DOHH2 (cell line): Measurements from ENCODE around the gene FBXL14.
A peak's percentile ranks its signal among the peaks of the same experiment; 100 is the strongest.

Experiments used
- H3F3A ChIP-seq: fragments of 200-600 bp; sonication (generic), shearing (Covaris generic); 2 replicates; pipeline ENCODE4 v1.6.0; 2016; ENCODE audit warnings: antibody characterized with exemption, mild to moderate bottlenecking; ENCODE audit not compliant: control insufficient read depth, insufficient read depth
- H3K27ac ChIP-seq: fragments of 200-600 bp; sonication (generic); 2 replicates; pipeline ENCODE4 v1.5.1; 2014; ENCODE audit warnings: low read depth, mild to moderate bottlenecking, low read length, moderate library complexity
- H3K27me3 ChIP-seq: fragments of 200-600 bp; sonication (generic); 2 replicates; pipeline ENCODE4 v1.6.1; 2014; ENCODE audit warnings: mild to moderate bottlenecking, low read length, mixed read lengths; ENCODE audit not compliant: control insufficient read depth
- H3K36me3 ChIP-seq: fragments of 200-600 bp; sonication (generic); 2 replicates; pipeline ENCODE4 v1.6.1; 2014; ENCODE audit warnings: mild to moderate bottlenecking, low read length, moderate library complexity, mixed read lengths; ENCODE audit not compliant: control insufficient read depth
- H3K4me1 ChIP-seq: fragments of 200-600 bp; sonication (generic); 2 replicates; pipeline ENCODE4 v1.6.1; 2014; ENCODE audit warnings: mild to moderate bottlenecking, low read length, mixed read lengths; ENCODE audit not compliant: control insufficient read depth
- H3K4me2 ChIP-seq: fragments of 200-600 bp; sonication (generic); 2 replicates; pipeline ENCODE4 v1.6.0; 2014; ENCODE audit warnings: mild to moderate bottlenecking, low read length, moderate library complexity
- H3K4me3 ChIP-seq: fragments of 200-600 bp; sonication (generic); 2 replicates; pipeline ENCODE4 v1.5.1; 2014; ENCODE audit warnings: mild to moderate bottlenecking, low read length, mixed read lengths
- H3K79me2 ChIP-seq: fragments of 200-600 bp; sonication (generic); 2 replicates; pipeline ENCODE4 v1.6.1; 2014; ENCODE audit warnings: mild to moderate bottlenecking, low read length, mixed read lengths; ENCODE audit not compliant: control insufficient read depth
- H3K9me2 ChIP-seq: fragments of 200-600 bp; sonication (generic); replicated peaks from 2 replicates; pipeline ENCODE4 v1.6.1; 2014; ENCODE audit warnings: mild to moderate bottlenecking, low read length, mixed read lengths; ENCODE audit not compliant: control insufficient read depth
- H3K9me3 ChIP-seq: fragments of 200-600 bp; sonication (generic); 2 replicates; pipeline ENCODE4 v1.6.1; 2014; ENCODE audit warnings: antibody characterized with exemption, low read length, mixed read lengths; ENCODE audit not compliant: control insufficient read depth, insufficient read depth
- H4K20me1 ChIP-seq: fragments of 200-600 bp; sonication (generic); 2 replicates; pipeline ENCODE4 v1.6.0; 2014; ENCODE audit warnings: low read depth, mild to moderate bottlenecking, antibody characterized with exemption, low read length, moderate library complexity; ENCODE audit not compliant: control insufficient read depth, insufficient read depth
- CTCF ChIP-seq: fragments of 200-600 bp; sonication (generic); IDR thresholded peaks from one replicate; pipeline ENCODE4 v1.5.1; 2014; ENCODE audit warnings: antibody characterized with exemption, mild to moderate bottlenecking, low read depth, low read length; ENCODE audit not compliant: poor library complexity, severe bottlenecking
- EZH2phosphoT487 ChIP-seq: fragments of 200-600 bp; sonication (generic); IDR thresholded peaks from 2 replicates; pipeline ENCODE4 v1.6.1; 2017; ENCODE audit warnings: borderline replicate concordance, mild to moderate bottlenecking, antibody characterized with exemption, low read length, moderate library complexity, mixed read lengths

The FBXL14 gene

GRCh38 chr12:1593174-1594005, 991 bp downstream of the FBXL14 start:
- peak overlapping the region; percentile 70 for H3K27ac ChIP-seq
- H3K9me3 ChIP-seq, result no peaks in the 10 kb centered on the region
- H3K79me2 ChIP-seq, result peaks cover 53% of the 10 kb centered on the region
- no peaks in the 10 kb centered on the region for H3K27me3 ChIP-seq
- H3K4me3 ChIP-seq, result peak overlapping the region; percentile 88
- no peaks in the 10 kb centered on the region for H3K9me2 ChIP-seq
- no peak for TF ChIP-seq EZH2phosphoT487
- TF ChIP-seq CTCF, result peak; percentile 19
- H3K4me2 ChIP-seq, result peak overlapping the region; percentile 96
- peaks cover 4% of the 10 kb centered on the region; the same call in 1 of the 2 replicates for H3F3A ChIP-seq
- H3K4me1 ChIP-seq, result peaks cover 49% of the 10 kb centered on the region
- peaks cover 27% of the 10 kb centered on the region for H4K20me1 ChIP-seq
- peaks cover 39% of the 10 kb centered on the region for H3K36me3 ChIP-seq

DNA sequence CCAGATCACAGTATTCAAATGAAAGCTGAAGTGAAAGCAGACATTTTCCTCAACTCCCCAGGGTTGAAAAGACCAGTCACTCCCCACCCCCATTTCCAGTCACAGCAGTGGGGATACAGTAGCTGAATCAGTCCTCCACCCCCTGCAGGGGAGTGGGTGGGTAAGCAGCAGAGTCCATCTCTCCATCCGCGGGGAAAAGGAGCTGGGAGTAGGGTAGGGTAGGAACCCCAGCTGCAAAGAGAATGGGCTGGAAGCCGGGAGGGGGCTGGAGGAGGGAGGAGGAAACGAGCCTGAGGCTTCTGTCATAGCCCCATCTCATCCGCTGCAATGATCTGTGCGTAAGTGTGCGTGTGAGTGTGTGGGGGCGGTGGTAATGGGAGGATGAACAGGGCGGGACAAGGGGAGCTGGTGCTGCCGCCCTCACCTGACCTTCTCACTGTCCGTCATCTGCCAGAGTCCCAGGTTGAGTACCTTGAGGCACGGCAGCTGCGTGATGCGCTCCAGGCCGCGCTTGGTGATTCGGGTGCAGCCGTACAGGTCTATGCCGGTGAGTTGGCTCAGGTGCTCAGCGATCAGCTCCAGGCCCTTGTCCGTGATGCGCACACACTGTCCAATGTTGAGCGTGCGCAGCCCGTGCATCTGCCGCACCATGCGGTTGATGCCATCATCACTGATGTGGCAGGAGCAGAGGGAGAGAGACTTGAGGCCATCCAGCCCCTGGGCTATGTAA, 1.8 kb downstream of the FBXL14 start:
- Histone ChIP-seq H3K9me2 (no peaks in the 10 kb centered on the region), H4K20me1 (peaks cover 27% of the 10 kb centered on the region), H3K36me3 (peaks cover 39% of the 10 kb centered on the region), H3K27ac (peak overlapping the region; percentile 70), H3K4me1 (peaks cover 51% of the 10 kb centered on the region), H3K79me2 (peaks cover 59% of the 10 kb centered on the region), H3K27me3 (no peaks in the 10 kb centered on the region), H3F3A (peaks cover 6% of the 10 kb centered on the region; the same call in 1 of the 2 replicates), H3K4me3 (peak overlapping the region; percentile 88), H3K4me2 (peak overlapping the region; percentile 96), H3K9me3 (no peaks in the 10 kb centered on the region)
- TF ChIP-seq CTCF (no peak), EZH2phosphoT487 (no peak)

GRCh38 chr12:1591543-1591942, 2.8 kb downstream of the FBXL14 start:
- Histone ChIP-seq H4K20me1 (peaks cover 27% of the 10 kb centered on the region), H3K9me2 (no peaks in the 10 kb centered on the region), H3K27me3 (no peaks in the 10 kb centered on the region), H3K4me1 (peaks cover 51% of the 10 kb centered on the region), H3K27ac (no peak overlapping the region), H3K4me2 (peak overlapping the region; percentile 96), H3K79me2 (peaks cover 61% of the 10 kb centered on the region), H3K4me3 (peak overlapping the region; percentile 88), H3K9me3 (no peaks in the 10 kb centered on the region), H3F3A (peaks cover 6% of the 10 kb centered on the region; the same call in 1 of the 2 replicates), H3K36me3 (peaks cover 41% of the 10 kb centered on the region)
- TF ChIP-seq EZH2phosphoT487 (no peak), CTCF (no peak)
